ENCODE measurements around the gene PNMA8C. TPM values are rescaled to one million over a fixed set of nuclear protein-coding genes. Genes with fewer than 3 reads are reported as not detected.
A peak's percentile ranks its signal among the peaks of the same experiment; 100 is the strongest.

The PNMA8C gene
- total and polyA plus RNA-seq, 2 donors (not counting 3 experiments of a cell fraction or from before 2014, with no cell fraction given), result not detected

GRCh38 chr19:46404055-46404752, 24.5 kb downstream of the PNMA8C start:
- ChIA-PET POLR2A (no interaction called here), CTCF (interaction anchor here (0.5 to 5.4 kb wide), 8 partner anchors 11 to 124 kb away, joined by 3 to 94 read pairs (median 6); no protein-coding TSS in a partner anchor)
- H3K4me3 ChIP-seq (replicated peaks in 1 of 3; ENCODE audit: insufficient read depth in 1 of 3, low read depth in 1 of 3, low read length in 3 of 3), result no peak overlapping the region
- no peaks in the 10 kb centered on the region for H4K20me1 ChIP-seq (replicated peaks; ENCODE audit: control insufficient read depth, extremely low read depth, insufficient read depth, low read length)
- no peak for FAIRE-seq
- dilution Hi-C loops (cut with MboI; ENCODE audit: extremely low pct_ligation_motif_present, low sequenced_read_pairs) (no loop called here), intact Hi-C loops (cut with micrococcal nuclease) (no loop called here)
- no peak overlapping the region for H3K4me2 ChIP-seq (ENCODE audit: insufficient read depth, low read length)
- no peaks in the 10 kb centered on the region for H3K4me1 ChIP-seq (ENCODE audit: control insufficient read depth, extremely low read depth, insufficient read depth, low read length)
- no peak for DNase-seq (ENCODE audit: low read depth, low spot score)
- H2AFZ ChIP-seq (ENCODE audit: low read depth, low read length), result peak overlapping the region; percentile 3
- no peak overlapping the region for H3K27ac ChIP-seq (ENCODE audit: insufficient read depth, low read depth, low read length)
- no peaks in the 10 kb centered on the region for H3K9me3 ChIP-seq (replicated peaks; ENCODE audit: control insufficient read depth, insufficient read depth, low read length)
- TF ChIP-seq GATA2 (IDR thresholded peaks at IDR 0.05; ENCODE audit: insufficient read depth, insufficient read length, low read depth, low read length) (no peak), MAX (IDR thresholded peaks at IDR 0.05; ENCODE audit: insufficient read depth, insufficient read length) (no peak), EZH2 (IDR thresholded peaks at IDR 0.05; ENCODE audit: borderline replicate concordance, low read depth, low read length, severe bottlenecking) (no peak), FOS (IDR thresholded peaks at IDR 0.05; ENCODE audit: borderline replicate concordance, insufficient read depth, low read length) (no peak), MYC (IDR thresholded peaks at IDR 0.05; ENCODE audit: low read depth, low read length) (no peak), POLR2AphosphoS5 (IDR thresholded peaks at IDR 0.05; ENCODE audit: insufficient read depth, low read depth, low read length) (no peak), CTCF (IDR thresholded peaks at IDR 0.05; ENCODE audit: extremely low read depth in 1 of 2, insufficient read depth in 1 of 2, low read depth in 1 of 2, low read length in 2 of 2) (no peak), JUN (IDR thresholded peaks at IDR 0.05; ENCODE audit: borderline replicate concordance, insufficient read depth, insufficient read length, low read depth) (no peak), POLR2A (IDR thresholded peaks at IDR 0.05; ENCODE audit: low read depth, low read length) (no peak)
- no peaks in the 10 kb centered on the region for H3K36me3 ChIP-seq (ENCODE audit: control insufficient read depth in 2 of 2, extremely low read depth in 1 of 2, insufficient read depth in 2 of 2, low read length in 2 of 2)
- no peak overlapping the region for H3K9ac ChIP-seq (replicated peaks; ENCODE audit: extremely low read depth, insufficient read depth, low read length)
- no TSS peak for BruUV-seq (replicated peaks)
- H3K27me3 ChIP-seq (ENCODE audit: control insufficient read depth in 2 of 2, insufficient read depth in 2 of 2, low read length in 2 of 2), result peaks cover 30 to 31% of the 10 kb centered on the region in 2 experiments
- no peaks in the 10 kb centered on the region for H3K79me2 ChIP-seq (ENCODE audit: control insufficient read depth, insufficient read depth, low read length)
- H3K9me1 ChIP-seq (replicated peaks; ENCODE audit: control insufficient read depth, extremely low read depth, insufficient read depth, low read length), result no peaks in the 10 kb centered on the region
